BE2C (cell line): ENCODE data around the gene PAX5.

Experiments
- DNase-seq: peaks from one replicate; pipeline ENCODE4 v3.0.0-alpha.2; 2020
- H3K27me3 ChIP-seq: fragments of 250-450 bp; sonication (Bioruptor Pico); 2 replicates; pipeline ENCODE4 v1.5.1; 2020; ENCODE audit warnings: mild to moderate bottlenecking
- H3K36me3 ChIP-seq: fragments of 250-450 bp; sonication (Bioruptor Pico); 2 replicates; pipeline ENCODE4 v1.5.1; 2020; ENCODE audit warnings: mild to moderate bottlenecking
- H3K4me1 ChIP-seq: fragments of 250-450 bp; sonication (Bioruptor Pico); 2 replicates; pipeline ENCODE4 v1.5.1; 2020
- H3K4me3 ChIP-seq: 2 replicates; pipeline ENCODE4 v1.5.1; 2011; ENCODE audit warnings: low read depth, low read length
- H3K9me3 ChIP-seq: fragments of 250-450 bp; sonication (Bioruptor Pico); 2 replicates; pipeline ENCODE4 v1.5.1; 2020
- TF ChIP-seq, protein P1 (sequence below): IDR thresholded peaks from 2 replicates; pipeline ENCODE4 v1.5.1; 2012; ENCODE audit warnings: mild to moderate bottlenecking, low read depth, low read length

PAX5 gene

DNA sequence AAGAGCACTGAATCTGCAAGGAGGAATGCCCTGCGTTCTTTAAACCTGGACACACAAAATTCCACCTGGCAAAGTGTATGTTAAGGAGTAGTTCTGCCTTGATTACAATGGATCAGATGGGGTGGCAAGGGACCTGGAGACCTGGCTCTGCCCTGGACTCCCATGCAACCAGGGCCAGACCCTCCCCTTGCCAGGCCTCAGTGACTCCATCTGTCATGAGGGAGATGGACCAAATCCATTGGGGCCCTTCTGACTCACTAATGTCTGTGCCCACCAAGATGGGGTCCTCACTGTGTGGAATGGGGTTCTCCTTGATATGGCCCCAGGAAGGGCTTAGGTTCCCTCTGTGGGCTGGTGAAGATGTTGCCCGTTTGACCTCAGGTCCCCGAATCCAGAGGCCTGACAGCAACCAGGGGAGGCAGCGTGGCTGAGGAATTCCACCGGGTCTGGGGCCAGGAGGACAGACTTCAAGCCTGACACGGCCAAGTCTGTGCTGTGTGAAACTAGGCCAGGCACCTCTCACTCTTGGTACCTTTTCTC lies 100.3 kb downstream of the PAX5 start:
- TF ChIP-seq, protein P1, sequence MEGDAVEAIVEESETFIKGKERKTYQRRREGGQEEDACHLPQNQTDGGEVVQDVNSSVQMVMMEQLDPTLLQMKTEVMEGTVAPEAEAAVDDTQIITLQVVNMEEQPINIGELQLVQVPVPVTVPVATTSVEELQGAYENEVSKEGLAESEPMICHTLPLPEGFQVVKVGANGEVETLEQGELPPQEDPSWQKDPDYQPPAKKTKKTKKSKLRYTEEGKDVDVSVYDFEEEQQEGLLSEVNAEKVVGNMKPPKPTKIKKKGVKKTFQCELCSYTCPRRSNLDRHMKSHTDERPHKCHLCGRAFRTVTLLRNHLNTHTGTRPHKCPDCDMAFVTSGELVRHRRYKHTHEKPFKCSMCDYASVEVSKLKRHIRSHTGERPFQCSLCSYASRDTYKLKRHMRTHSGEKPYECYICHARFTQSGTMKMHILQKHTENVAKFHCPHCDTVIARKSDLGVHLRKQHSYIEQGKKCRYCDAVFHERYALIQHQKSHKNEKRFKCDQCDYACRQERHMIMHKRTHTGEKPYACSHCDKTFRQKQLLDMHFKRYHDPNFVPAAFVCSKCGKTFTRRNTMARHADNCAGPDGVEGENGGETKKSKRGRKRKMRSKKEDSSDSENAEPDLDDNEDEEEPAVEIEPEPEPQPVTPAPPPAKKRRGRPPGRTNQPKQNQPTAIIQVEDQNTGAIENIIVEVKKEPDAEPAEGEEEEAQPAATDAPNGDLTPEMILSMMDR = no peak
- DNase-seq = no peak
- Histone ChIP-seq H3K9me3 (peaks cover 4% of the 10 kb centered on the region; the same call in 1 of the 2 replicates), H3K4me1 (peaks cover 3% of the 10 kb centered on the region; the same call in 1 of the 2 replicates), H3K27me3 (no peaks in the 10 kb centered on the region), H3K4me3 (no peak overlapping the region), H3K36me3 (peaks cover 18% of the 10 kb centered on the region)

- TF ChIP-seq, protein P1 = no peak
- H3K4me3 ChIP-seq = no peak overlapping the region
- H3K9me3 ChIP-seq = peaks cover 4% of the 10 kb centered on the region; the same call in 1 of the 2 replicates
- no peak for DNase-seq
- no peaks in the 10 kb centered on the region for H3K27me3 ChIP-seq
- peaks cover 18% of the 10 kb centered on the region for H3K36me3 ChIP-seq
- H3K4me1 ChIP-seq = no peaks in the 10 kb centered on the region
Observed at GRCh38 chr9:36932198-36932597, 101.9 kb downstream of the PAX5 start.

- Histone ChIP-seq H3K4me3 (no peak overlapping the region), H3K36me3 (peaks cover 18% of the 10 kb centered on the region), H3K4me1 (no peaks in the 10 kb centered on the region), H3K9me3 (peaks cover 4% of the 10 kb centered on the region; the same call in 1 of the 2 replicates), H3K27me3 (no peaks in the 10 kb centered on the region)
- TF ChIP-seq, protein P1 = no peak
- DNase-seq = no peak
Observed at GRCh38 chr9:36930941-36931340, 103.1 kb downstream of the PAX5 start.

- Histone ChIP-seq H3K4me3 (no peak overlapping the region), H3K36me3 (peaks cover 13% of the 10 kb centered on the region), H3K27me3 (no peaks in the 10 kb centered on the region), H3K9me3 (peaks cover 4% of the 10 kb centered on the region; the same call in 1 of the 2 replicates), H3K4me1 (no peaks in the 10 kb centered on the region)
- no peak for DNase-seq
- TF ChIP-seq, protein P1 = no peak
Observed at GRCh38 chr9:36929350-36929675, 104.8 kb downstream of the PAX5 start.

DNA sequence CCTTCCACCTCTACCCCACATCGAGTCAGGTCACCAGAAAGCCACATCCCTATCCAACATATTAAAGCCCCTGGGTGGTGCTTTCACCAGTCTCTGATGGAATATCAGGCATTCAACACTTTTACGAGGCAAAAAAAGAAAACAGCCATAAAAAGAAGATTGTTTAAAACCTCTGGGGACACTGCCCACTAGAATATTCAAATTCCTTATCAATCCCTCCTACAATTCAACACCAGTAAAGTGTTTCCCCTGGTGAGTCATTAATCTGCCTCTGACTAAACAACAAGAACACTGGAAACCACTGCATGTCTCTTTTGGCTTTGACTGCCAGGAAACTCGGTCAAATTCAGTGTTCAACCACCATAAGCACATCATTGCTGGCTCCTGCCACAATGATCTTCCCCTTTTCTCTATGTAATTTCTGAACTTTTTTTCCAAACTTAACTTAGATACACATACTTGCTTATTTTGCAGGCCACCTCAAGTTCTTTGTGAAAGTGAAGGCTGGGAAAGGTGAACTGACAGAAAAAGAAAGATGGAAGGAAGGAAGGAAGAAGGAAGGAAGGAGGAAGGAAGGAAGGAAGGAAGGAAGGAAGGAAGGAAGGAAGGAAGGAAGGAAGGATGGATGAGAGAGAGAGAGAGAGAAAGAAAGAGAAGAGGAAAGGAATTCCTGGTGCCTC lies 105.3 kb downstream of the PAX5 start:
- Histone ChIP-seq H3K4me3 (no peak overlapping the region), H3K9me3 (peaks cover 4% of the 10 kb centered on the region; the same call in 1 of the 2 replicates), H3K27me3 (no peaks in the 10 kb centered on the region), H3K4me1 (no peaks in the 10 kb centered on the region), H3K36me3 (peaks cover 8% of the 10 kb centered on the region)
- DNase-seq = no peak
- TF ChIP-seq, protein P1 = no peak

DNA sequence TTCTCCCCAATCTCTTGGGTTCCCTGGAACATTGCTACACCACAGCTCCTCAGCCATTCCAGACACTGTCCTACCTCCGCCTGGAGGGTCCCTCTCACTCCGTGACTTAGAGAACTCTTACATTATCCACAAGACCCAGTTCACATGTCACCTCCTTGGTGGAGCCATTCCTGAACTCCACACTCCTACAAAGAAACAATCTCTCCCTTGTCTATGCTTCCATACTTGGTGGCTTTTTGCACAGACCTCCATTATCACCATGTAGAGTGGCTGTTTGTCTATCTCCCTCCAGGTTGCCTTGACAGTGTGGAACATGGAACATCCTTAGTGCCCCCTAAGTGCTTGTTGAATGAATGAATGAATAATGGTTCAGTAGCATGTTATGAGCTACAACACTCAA lies 105.9 kb downstream of the PAX5 start:
- peaks cover 7% of the 10 kb centered on the region for H3K36me3 ChIP-seq
- no peak overlapping the region for H3K4me3 ChIP-seq
- H3K4me1 ChIP-seq = no peaks in the 10 kb centered on the region
- peaks cover 4% of the 10 kb centered on the region; the same call in 1 of the 2 replicates for H3K9me3 ChIP-seq
- DNase-seq = no peak
- H3K27me3 ChIP-seq = no peaks in the 10 kb centered on the region
- TF ChIP-seq, protein P1 = no peak
